ENCODE measurements around the gene SERPINB10.
"Not testable (repeated sequence)": the region's sequence is repeated elsewhere in the genome, so short reads cannot be mapped to it uniquely, and the experiment has no call there.

SERPINB10 gene

DNA sequence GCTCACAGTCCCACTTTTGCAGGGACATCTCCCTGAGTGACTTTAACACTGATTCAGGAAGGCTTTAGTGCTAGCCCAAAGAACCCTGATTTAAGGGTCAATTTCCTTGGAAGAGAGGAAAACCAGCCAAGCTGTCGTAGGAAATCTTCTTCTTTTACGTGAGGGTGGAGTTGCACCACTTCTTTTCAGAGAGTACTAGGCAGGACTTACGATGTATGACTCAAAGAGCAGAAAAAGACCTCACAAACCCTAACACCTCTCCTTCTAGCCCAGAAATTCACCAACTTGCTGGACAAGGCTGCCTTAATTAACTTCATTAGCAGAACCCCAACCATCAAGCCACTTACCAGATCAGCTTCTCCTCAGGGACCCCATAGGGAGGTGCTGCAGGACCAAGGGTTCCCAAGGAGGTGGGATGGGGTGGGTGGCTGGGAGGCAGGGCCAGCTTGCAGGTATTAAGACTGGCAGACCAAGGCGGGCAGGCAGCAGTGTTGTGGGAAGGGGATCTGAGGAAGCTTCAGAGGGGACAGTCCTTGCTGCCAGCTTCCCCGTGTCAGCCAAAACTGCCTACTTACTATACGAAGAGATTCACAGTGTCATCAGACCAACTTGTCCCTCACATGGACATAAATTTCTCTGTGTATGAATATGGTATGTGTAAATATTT is 13.5 kb upstream of the SERPINB10 start:
- DNase-seq: no peak

DNA sequence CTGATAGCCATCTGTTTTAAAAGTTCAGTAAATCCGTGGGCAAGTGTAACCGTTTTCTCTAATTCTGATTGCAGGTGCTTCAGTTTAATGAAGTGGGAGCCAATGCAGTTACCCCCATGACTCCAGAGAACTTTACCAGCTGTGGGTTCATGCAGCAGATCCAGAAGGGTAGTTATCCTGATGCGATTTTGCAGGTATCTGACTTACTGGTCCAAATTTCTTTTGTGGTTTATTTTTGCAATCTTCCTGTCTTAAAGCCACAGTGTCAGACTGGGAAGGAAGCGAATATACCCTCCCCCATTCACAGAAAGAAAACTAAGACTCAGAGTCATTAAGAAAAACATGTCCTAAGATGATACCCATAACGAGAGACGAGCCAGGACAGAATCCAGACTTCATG is 12.6 kb upstream of the SERPINB10 start:
- no peak for DNase-seq

GRCh38 chr18:63897072-63897471 is 10.7 kb upstream of the SERPINB10 start:
- no peak for DNase-seq

- DNase-seq: no peak
Measured at GRCh38 chr18:63899206-63899605, 8.6 kb upstream of the SERPINB10 start.

GRCh38 chr18:63903851-63904570 is 3.7 kb upstream of the SERPINB10 start:
- DNase-seq: no peak

DNA sequence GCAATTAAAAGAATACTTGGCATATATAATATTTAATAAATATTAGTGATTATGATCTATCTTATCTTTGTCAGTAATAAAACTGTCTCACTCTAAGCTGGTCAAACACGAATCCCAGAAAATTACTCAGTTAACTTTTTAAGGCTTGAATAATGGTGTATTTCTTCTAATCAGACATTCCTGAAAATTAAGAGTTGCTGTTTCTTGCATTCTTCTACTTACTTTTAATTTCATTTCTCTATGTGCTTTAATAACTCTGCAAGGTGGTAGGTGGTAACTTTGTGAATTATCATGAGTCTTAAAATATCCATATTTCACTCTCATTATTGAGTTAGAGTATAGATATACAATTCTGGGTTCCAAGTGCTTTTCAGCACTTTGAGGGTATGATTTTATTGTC is 3.1 kb upstream of the SERPINB10 start:
- DNase-seq: no peak

GRCh38 chr18:63905361-63905760 is 2.4 kb upstream of the SERPINB10 start:
- DNase-seq: no peak

- DNase-seq: no peak
Measured at GRCh38 chr18:63906056-63906455, 1.7 kb upstream of the SERPINB10 start.

DNA sequence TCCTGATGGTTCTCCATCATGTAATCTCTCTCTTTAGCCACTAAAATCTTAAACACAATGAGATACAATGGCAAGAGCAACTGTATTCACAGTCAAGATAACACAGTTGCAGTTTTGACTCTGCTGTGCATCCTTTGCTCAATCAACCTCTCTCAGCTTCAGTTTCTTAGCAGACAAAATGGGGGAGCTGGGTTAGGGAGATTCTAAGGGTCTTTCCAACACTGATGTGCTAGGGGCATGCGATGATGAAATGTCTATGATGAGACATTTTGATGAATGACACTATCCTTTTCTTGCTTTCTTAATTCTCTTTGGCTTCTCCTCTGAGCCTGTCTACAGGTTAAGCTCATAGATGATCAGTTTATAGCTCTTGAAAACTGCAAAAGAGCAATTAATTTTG is 1.1 kb downstream of the SERPINB10 start:
- DNase-seq: no peak

DNA sequence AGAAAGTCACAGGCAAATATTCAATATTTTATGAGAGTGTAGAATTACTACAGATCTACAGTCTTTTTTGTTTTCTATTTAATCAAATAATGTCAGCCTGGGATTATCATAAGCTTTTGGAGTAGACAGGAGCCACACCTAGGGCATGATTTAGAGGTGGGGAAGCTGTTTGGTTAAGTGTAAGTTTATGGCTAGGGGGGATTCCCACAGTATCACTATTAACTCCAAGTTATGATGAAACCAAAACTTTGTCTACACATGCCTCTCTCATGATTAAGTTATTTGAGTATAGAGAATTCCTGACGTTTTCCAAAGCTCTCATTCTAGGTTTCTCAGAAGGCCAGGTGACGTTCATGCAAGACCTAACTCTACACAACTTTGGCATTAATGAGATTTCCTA is 2.1 kb downstream of the SERPINB10 start:
- no peak for DNase-seq

DNA sequence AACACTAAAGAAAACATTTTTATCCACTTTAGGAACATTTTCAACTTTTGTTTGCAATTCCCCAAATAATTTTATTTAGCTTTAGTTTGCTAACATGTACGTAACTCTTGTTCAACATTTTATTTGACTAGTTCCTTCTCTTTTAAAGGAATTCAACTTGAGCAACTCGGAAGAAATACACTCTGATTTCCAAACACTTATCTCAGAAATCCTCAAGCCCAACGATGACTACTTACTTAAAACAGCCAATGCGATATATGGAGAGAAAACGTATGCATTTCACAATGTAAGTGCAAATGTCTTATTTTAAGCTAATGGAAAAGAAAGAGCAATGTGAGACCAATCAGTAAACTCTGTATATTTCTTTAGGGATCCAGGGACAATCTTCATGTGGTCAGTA is 10.1 kb downstream of the SERPINB10 start:
- no peak for DNase-seq

GRCh38 chr18:63922049-63922448 is 14.3 kb downstream of the SERPINB10 start:
- DNase-seq: no peak

GRCh38 chr18:63924551-63924950 is 16.8 kb downstream of the SERPINB10 start:
- DNase-seq: no peak

- DNase-seq: no peak
Measured at GRCh38 chr18:63928331-63928730, 20.6 kb downstream of the SERPINB10 start.

DNA sequence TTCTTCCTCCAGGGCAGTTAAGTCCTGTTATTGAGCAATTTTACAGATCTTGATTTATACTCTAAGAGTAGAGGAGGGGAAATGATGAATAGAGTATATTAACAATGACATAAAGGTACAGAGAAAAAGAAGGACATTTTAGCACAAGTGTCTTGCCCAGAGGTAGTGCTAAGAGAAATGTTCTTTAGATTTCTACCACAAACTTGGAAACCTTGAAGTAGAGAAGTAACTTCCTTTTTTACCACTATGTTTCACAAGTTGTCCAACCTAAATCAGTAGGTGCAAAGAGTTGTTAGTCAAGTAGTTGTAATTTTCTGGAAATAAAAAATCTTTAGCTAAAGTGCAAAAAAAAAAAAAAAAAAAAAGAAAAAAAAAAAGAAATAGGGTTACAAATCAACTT is 21.6 kb downstream of the SERPINB10 start:
- not testable (repeated sequence) for DNase-seq

DNA sequence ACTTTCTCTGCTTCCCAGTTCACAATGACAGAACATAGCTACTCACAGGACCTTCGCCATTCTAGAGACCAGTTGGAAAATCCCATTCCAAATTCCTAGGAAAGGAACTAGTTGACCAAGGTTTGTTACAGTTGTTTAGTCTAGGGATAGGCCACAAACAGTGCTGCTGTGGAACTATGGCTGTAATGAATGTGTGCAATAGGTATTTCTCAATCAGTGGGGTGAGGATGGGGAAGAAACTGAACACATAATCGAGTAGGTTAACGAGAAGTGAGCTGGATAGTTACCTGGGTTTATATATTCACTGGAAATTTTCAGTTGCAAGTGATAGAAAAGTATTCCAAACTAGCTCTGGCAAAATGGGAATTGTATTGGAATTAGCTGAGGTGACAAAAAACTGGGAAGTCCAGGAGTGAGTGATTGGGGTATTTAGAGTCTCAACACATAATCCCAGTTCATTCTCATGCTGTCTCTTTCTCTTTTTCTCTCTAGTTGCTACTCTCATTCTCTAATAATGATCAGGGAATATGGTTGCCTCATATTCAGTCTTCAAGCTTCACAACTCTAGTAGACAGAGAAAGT is 23.1 kb downstream of the SERPINB10 start:
- no peak for DNase-seq

GRCh38 chr18:63936156-63936931 is 28.6 kb downstream of the SERPINB10 start:
- peak; percentile 15 for DNase-seq

- DNase-seq: no peak
Measured at GRCh38 chr18:63936932-63937393, 29.2 kb downstream of the SERPINB10 start.

GRCh38 chr18:63940008-63940407 is 32.2 kb downstream of the SERPINB10 start:
- no peak for DNase-seq

DNA sequence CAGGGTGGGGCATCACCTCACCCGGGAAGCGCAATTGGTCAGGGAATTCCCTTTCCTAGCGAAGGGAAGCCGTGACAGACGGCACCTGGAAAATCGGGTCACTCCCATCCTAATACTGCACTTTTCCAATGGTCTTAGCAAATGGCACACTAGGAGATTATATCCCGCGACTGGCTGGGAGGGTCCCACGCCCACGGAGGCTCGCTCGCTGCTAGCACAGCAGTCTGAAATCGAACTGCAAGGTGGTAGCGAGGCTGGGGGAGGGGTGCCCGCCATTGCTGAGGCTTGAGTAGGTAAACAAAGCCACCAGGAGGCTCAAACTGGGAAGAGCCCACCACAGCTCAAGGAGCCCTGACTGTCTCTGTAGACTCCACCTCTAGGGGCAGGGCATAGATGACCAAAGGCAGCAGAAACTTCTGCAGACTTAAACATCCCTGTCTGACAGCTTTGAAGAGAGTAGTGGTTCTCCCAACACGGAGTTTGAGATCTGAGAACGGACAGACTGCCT is 32.8 kb downstream of the SERPINB10 start:
- not testable (repeated sequence) for DNase-seq

DNA sequence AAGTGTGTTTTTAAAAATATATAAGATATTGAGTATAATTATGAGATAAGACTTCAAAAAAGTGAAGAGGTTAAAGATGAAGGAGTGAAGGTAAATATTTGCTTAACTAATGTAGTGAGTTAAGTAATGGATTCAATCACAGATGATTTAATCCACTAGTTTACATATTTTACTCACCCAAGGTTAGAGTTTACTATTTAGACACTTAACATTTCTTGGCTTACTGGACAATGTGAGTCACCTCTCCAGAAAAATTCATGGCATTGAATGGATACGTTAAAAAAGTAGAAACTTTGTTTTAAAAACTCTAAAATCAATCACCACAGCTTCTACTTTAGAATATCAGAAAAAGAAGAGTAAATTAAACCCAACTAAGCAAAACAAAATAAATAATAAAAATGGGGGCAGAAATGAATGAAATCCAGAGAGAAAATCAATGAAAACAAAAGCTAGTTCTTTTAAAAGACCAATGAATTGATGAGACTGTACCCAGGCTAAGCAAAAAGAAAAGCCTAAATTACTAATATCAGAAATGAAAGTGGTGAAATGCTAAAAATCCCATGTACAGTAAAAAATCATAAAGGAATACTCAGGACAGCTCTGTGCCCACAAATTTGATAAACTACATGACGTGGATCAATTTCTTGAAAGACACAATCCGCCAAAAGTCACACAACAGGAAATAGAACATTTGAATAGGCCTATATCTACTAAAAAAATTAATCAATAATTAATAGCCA is 39.5 kb downstream of the SERPINB10 start:
- no peak for DNase-seq

GRCh38 chr18:63949068-63949737 is 41.4 kb downstream of the SERPINB10 start, which contains the start of gene HMSD:
HMSD (plus strand) TSS chr18:63949301; CDS start chr18:63953456, 4,155 bp downstream.
- peak; percentile 77 for DNase-seq
